ENCODE measurements around the gene PIR.

Gene PIR

DNA sequence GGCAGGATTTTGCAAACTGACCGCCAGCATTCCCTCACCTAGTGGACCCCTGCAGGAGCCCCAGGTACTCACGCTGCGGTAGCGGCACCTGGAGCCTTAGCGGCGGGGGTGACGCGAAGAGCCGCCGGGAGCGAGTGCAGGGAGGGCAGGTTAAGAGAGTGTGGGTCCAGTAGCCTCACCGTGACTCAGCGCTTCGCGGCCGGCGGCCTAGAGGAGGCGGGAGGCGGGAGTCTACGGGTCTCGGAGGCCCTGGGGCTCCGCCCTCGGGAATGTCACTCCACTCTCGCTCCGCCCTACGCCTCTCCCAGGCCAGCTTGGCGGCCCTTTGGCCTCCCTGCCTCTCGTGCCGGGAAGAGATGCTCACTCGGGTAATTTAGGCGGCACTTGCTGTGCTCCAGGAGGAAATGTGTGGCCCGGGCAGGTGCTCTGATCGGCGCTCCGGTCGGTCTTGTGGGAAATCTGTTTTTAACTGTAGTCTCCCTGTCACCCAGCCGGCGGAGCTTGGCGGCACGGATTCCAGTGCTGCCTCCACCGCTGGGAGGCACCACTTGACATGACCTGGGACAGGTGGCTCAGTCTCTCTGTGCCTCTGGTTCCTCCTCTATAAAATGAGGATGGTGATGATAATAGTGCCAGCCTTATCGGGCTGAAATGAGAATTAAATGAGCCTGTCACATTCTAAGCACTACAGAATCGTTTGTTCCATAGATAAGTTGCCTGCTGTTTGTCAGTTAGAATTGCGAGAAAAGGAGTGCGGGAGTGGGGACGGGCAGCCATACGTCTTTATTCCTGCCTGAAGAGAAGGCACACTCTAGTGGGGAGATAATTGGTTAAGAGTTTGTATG lies at the start of gene PIR:
TSS of gene PIR (minus strand) at position 216 of the 845 bp plus-strand sequence. CDS start 2,076 bp downstream, outside the sequence.
- peak; percentile 83 for DNase-seq (ENCODE audit: low spot score)

DNA sequence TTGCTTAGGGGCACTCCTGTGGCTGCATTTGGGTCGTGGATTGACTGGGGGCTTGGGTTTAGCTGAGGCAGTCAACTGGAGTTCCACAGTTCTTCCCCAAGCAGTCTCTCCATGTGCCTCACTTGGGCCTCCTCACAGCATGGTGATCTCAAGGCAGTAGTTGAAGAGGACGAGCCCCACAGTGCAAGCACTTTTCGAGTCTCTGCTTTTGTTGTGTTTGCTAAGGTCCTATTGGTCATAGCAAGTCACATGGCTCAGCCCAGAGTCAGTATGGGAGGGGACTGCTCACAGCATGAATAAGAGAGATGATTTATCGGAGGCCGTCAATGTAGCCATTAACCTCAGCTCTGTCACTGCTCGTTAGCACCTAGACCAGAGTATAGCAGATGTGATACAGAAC lies 37.2 kb upstream of the PIR start:
- no peak for DNase-seq (ENCODE audit: low spot score)

DNA sequence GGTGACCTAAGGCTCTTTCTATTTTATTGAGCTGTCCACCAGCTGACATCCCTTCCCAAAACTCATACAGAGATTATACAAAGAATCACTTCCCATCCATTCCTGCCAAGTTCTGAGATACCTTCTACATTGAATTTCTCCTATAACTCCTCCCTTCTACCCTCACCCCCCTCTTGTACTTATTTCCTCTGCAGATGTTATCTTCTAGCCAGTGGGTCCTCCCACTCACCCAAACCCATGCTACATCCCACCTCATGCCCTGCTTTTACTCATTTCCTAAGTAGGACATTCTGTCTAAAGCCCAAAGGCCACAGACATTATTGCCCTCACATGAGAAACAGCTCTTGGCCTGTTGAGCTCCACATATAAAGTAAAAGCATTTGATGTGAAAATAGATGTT lies 36.0 kb upstream of the PIR start:
- DNase-seq (ENCODE audit: low spot score) = no peak

DNA sequence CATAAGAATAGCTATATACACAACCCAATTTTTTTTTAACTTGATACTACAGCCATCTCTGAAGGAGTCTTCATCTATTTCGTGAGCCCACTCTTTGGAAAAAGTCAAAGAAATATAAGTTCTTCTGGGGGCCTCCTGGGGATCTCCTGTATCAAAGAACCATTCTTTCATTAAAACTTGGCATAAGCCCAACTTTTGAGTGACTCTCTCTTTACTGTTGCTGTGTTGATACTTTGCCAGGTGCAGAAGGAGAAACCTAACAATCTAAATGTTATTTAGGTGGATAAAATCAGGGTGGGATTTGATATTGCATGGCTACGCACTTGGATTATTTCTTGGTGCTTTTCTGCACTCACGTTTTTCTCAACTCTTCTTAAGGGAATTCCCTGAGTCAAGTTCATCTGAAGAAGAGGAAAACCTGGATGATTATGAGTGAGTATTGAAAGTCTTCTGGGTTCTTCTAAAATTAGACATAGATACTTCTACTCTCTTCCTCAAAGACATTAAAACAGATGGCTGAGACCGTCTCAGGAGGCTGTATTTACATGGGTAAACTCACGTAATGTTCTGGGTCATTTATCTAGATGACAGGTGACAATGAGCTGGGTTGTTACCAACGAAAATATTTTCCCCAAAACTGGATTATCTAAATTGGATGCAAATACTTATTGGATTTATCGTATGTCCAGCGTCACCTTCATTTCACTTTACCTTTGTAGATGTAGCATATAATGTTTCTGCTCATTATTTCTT lies 32.7 kb upstream of the PIR start:
- DNase-seq (ENCODE audit: low spot score) = no peak

DNA sequence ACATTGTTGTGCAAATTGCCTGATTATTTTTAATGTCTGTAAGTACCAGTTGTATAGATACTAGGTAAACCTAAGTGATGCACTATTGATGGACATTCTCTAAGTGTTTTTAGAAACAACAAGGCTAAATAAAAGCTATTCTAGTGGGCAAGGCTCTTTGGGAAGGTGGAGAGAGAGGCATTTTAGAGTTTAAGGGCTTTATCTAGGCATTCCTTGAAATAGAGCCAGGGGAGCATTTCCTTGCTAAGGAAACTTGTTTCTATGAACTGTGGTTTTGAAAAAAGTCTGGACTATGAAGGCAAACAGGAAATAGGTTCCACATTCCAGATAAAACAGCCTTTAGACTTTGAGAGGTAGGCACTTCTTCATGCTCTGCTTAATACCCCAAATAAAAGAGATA lies 31.3 kb upstream of the PIR start:
- no peak for DNase-seq (ENCODE audit: low spot score)

DNA sequence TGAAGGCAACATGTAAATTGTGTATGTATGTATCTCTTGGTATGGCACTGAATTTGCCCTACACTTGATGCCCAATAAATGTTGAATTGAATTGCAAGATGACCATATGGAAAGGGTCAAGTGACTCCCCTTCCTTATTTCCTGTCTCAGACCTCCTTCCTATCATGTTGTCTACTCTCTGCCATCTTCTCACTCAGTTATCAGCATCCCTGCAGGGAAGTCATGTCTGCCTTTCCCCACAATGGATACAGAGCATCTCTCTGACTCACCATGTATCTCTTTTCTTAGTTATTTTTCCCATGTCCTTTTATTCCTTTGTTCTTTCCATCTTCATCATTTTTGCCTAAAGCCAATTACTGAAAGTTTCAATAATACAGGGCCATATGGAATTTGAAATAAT lies 30.0 kb upstream of the PIR start:
- no peak for DNase-seq (ENCODE audit: low spot score)

DNA sequence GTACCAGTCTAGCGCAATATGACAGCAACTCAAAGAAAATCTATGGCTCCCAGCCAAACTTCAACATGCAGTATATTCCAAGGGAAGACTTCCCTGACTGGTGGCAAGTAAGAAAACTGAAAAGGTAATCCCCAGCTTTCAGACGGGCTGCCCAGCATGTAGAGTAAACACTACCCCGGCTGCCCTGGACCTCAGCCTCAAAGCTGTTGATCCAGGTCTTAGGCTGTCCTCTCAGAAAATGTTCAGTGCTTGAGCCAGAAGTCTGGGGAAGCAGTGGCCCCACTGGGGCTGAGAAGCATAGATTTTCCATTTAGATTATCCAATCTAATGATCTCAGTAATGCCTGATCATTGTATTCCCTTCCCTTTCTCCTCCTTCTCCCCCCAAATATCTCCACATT lies 29.3 kb upstream of the PIR start:
- DNase-seq (ENCODE audit: low spot score) = no peak

DNA sequence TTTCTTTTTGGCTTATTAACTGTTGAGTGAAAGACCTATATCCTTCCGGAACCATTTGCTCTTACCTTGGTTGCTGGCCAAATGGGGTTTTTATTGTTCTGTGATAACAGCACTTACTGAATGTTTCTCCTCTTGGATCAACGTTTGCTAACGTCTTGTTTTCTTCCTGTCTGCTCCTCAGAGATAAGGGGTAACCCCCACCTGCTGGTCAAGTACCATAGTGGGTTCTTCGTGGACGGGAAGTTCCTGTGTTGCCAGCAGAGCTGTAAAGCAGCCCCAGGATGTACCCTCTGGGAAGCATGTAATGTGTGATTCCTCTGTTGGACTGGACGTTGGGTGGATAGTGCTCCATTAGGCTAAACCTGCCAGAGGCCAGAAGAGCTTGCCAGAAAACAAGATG lies 22.8 kb upstream of the PIR start:
- DNase-seq (ENCODE audit: low spot score) = no peak

DNA sequence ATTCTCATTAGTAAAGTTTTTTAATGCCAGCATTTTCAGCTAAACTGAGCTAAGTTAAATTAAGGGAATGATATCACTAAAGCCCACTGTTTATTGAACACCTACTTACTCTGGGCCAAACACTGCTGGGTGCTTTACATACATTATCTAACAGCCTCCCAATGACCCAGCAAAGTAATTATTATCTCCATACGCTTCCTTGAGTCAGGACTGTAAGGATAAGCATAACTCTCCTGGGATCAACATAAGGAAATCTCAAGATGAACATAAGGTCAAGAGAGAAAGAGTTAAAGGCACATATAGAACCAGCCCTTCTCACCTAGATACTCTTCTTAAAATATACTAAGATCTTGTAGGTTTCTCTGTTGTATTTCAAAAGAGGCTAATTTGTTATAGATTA lies 21.1 kb upstream of the PIR start:
- DNase-seq (ENCODE audit: low spot score) = no peak

DNA sequence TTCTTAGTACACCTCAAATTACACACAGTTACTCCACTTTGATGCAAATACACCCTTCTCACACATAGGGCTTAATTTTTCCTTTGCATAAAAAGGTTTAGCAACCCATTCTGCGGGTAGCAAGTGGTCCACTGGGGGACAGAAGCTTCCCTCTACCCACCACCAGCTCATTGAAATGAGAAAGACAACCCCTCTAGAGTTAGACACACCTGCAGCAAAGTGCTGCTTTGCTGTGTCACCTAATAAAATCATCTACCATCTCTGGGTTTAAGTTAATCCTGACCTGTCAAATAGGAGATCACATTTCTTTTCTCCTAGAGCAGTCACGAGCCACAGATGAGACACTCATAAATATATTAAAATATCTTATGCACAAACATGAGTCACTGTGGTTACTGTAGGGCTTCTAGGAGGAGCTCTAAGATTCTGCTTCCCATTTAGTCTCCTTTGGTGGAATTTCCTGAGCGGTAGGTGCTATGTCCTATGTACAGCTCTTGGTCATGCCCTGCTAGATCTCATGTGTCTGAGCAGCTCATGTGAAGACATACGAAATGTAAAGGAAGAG lies 19.4 kb upstream of the PIR start:
- DNase-seq (ENCODE audit: low spot score) = no peak

DNA sequence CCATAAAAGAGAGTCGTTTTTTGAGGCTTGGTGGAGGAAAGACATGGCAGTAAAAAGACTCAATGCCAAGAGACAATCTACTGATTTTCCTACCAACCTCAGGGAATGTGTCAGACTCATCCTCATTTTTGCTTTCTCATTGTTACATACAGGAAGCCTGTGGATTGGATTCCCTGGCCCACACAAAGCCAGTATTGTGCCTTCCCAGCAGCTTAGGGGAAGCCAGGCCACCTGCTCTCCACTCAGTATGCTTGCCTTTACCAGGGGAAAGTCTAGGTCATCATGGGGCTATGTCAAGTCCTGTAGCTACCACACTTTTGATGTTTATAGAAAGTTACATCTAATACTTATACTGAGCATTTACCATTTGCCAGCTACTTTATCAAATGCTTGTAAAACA lies 18.4 kb upstream of the PIR start:
- peak; percentile 7 for DNase-seq (ENCODE audit: low spot score)

DNA sequence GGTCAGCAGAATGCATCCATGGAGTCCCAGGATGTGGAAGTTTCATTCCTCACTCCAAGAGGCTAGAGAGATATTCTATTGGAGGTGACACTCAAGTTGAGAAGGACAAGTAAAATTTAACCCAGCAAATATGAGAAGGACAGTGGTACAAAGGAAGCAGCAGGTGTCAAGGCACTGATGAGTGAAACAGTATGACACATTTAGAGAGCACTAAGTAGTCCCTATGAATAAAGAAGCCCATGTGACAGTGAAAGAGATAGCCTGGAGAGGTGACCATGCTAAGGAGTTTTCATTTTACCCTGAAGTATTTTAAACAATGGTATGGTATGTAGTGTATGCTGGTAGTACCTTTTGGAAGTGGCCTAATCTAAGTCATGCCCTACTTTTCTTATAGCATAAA lies 16.7 kb upstream of the PIR start:
- no peak for DNase-seq (ENCODE audit: low spot score)

DNA sequence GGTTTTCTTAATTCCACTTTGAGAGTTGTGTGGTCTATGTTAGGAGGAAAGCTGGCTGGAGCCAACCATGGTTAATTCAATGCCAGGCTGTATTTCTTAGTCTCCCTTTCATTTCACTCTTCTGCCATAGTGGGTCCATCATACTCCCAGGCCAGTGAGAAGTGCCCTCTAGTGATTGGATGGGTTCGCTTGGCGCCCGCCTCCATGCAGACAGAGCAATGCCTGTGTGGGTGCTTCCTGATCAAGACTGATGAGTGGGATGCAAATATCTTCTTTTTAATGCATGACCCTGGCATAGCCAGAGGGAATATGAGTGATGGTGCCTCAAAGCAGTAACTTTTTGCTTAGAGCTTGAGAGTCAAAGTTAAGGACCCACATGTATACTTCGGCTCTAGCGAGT lies 13.9 kb upstream of the PIR start:
- DNase-seq (ENCODE audit: low spot score) = no peak

DNA sequence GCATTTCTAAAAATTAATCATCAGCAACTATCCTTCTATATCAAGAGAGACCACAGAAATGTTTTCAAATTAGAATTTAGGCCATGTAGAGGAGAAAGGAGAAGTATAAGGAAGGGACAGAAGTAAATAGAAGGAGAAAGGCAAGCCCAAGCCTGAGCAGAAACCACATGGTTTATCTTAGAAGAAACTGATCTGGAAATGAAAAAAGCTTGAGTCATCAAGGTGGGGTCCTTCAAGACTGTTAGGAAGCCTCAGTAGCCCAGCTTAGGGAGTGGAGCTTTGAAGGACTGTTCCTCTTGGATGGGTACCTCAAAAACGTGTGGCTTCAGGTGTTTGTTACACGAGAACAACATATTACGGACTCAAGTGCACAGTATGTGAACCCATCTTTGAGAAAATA lies 12.0 kb upstream of the PIR start:
- no peak for DNase-seq (ENCODE audit: low spot score)

DNA sequence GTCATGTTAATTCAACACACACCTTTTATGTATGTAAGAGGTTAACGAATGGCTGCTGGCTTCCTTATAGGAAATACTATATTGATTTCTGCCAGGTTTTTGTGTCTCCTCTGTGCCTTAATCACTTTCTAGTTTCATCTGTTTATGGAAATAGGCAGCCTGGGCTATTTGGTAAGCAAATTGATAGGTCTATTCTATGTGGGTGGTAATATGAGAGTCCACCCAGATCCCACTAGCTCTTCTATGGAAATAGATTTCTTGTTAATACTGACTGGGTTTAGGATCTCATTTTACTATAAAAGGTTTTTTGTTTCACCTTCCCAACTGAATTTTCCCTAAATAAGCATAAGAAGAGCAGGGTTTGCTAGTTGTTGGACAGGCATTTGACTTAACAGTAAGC lies 11.5 kb upstream of the PIR start:
- DNase-seq (ENCODE audit: low spot score) = no peak

DNA sequence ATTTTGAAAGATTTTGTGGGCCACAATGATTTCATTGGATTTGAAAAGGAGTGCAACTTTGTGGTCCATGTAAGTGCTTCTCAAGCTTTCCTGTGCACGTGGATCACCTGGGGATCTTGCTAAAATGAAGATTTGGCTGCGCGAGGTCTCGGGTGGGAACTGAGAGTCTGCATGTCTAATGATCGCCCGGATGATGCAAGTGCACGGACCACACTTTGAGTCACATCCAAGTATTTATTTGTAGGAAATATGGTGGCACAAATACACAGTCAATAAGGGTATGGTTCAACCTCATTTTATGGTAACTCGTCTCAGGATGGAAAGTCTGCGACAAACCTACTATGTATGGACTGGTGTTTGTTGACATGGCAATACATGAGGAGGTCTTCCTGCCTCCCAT lies 8.4 kb upstream of the PIR start:
- DNase-seq (ENCODE audit: low spot score) = no peak

DNA sequence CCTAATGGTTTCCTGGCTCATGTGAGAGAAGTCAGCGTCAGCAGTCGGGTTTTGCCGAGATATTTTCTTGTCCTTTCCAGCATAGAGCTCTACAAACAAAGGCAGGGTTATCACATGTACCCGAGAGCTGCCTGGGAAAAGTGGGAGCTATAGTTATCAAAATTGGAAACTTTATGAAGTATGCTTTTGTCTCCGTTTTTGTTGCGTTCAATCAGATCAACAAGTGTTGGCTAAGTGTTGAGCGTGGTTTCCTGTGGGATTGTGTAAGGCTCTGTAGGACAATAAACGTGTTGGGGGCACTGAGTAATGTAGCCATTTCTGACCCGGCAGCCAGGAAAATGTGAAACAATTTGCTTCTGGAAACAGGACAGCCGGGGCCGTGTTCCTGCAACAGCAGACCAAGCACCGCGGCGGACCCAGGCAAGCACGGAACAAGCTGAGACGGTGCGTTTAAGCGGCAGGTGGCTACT lies 7.4 kb upstream of the PIR start, which contains the start of gene BMX:
TSS of gene BMX (plus strand) at position 311 of the 470 bp plus-strand sequence. CDS start 7,547 bp downstream, outside the sequence.
- no peak for DNase-seq (ENCODE audit: low spot score)

DNA sequence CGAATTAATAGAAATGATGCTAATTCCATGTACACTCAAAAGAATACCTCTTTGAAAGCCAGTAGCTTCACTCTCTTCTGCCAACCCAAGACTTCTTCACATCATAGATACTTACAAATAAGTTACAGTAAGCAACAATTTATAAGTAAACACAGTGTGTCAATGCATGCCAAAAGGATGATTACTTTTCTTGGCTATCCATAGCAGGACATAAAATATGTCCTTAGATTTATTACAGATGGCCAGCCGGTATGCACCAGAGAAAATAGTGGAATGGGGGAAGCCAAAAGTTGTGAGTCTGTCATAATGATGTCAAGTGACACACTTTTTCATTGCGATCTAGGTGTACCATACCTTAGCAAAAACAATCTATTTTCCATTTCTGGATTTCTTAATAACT lies 6.8 kb upstream of the PIR start:
- no peak for DNase-seq (ENCODE audit: low spot score)

DNA sequence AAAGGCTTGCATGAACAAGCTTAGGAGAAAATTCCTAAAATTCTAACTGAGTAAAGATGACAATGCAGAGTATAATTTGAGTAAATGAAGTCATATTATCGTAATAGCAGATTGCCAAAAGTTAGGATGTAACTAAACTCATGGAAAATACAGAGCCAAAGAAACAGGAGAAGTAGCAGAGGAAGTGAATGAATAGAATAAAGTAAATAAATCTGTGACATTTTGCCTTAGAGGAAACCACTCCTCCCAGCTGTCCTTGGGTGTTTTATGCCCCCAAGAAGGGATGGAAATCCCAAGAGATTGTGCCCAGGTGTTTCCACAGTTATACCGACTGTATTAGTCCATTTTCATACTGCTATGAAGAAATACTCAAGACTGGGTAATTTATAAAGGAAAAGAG lies 5.6 kb upstream of the PIR start:
- DNase-seq (ENCODE audit: low spot score) = no peak

DNA sequence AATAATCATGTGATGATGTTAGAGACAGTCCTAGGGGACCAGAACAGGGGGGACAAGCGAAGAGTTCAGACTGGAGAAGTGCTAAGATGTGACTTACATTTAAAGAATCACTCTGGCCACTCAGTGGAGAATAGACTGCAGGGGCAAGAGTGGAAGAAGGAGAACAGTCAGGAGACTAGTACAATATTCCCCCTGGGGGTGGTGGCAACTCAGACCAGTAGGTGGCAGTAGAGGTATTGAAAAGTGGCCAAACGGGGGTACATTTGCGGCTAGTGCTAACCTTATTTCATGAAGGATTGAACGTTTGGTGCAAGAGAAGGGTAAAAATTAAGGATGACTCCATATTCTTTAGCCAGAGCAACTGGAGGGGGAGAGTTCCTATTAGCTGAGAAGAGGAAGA lies 4.7 kb upstream of the PIR start:
- DNase-seq (ENCODE audit: low spot score) = peak; percentile 10

DNA sequence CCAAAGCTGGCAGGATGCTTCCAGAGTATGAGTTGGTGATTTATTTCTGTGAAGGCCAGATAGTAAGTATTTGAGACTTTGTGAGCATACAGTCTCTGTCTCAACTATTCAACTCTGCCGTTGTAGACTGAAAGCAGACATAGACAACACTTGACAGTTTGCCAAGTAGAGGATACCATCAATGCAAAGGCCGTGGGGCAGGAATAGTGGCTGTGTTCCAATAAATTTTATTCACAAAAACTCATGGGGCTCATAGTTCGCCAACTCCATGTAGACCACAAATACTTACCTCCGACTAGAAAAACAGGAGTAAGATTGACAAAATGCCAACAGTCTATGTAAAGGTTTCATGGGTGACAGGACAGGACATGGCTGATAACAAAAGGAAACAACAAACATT lies 3.7 kb upstream of the PIR start:
- DNase-seq (ENCODE audit: low spot score) = no peak

DNA sequence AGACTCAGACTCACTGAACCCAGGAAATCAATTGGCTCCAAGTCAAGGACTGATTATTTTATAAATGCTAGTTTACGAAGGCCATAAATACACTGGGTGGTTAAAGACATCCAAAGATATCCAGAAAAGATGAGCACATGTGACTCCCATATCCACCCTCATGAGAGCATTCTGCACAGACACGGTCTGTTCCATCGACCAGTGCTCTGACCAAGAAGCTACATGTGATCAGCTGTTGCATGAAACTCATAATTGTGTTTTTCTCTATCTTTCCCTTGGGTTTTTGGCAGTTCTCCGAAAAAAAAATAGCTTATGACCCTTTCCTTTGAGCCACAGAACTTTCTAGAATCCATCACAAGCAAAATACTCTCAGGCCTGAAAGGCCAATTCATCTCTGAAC lies 2.7 kb upstream of the PIR start:
- no peak for DNase-seq (ENCODE audit: low spot score)

DNA sequence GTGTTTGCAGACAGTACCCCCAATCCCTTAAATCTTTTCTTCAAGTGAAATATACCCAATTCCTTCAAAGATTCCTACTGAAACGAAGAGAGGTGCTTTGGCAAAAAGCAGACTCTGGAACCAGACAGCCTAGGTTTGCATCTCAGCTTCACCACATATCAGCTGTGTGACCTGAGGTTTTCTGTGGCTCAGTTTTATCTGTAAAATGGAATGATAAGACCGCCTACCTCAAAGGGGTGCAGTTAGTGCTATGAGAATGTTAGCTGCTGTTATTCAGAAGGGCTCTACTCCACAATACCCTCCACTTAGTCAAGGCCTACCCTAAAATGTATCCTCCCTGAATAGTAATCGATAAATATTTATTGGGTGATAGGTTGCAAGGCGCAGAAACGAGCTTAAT lies 664 bp downstream of the PIR start:
- no peak for DNase-seq (ENCODE audit: low spot score)

All from putamen (tissue), 1 donor.